Esophagus squamous epithelium (tissue), 4 donors: Measurements from ENCODE around the gene CDH15.

Experiments
- CTCF ChIP-seq, 6 experiments: fragments of 450-650 bp in 4 of 6; fragments of 200-600 bp in 2 of 6; sonication (generic) in 2 of 6; IDR thresholded peaks; one replicate each; pipeline ENCODE4 v1.5.1; 2016 to 2019; ENCODE audit warnings: antibody characterized with exemption in 6 of 6, mild to moderate bottlenecking in 4 of 6, moderate library complexity in 4 of 6
- POLR2A ChIP-seq, 4 donors: fragments of 450-650 bp; IDR thresholded peaks; one replicate each; pipeline ENCODE4 v1.6.1; 2017; ENCODE audit warnings: antibody characterized with exemption in 4 of 4, mild to moderate bottlenecking in 4 of 4, moderate library complexity in 3 of 4

- TF ChIP-seq CTCF (IDR thresholded peaks at IDR 0.05) = no peak
- TF ChIP-seq POLR2A (IDR thresholded peaks at IDR 0.05) = no peak
Observed at GRCh38 chr16:89174055-89174827, 2.7 kb downstream of the CDH15 start.
